GM23338 (cell line): Measurements from ENCODE around the gene DOCK2. TPM values are rescaled to one million over a fixed set of nuclear protein-coding genes. Genes with fewer than 3 reads are reported as not detected.

ENCODE experiments used
- ATAC-seq: fragments of 200-7000 bp; cut with Tn5 transposase; 3 replicates; pipeline ENCODE4 v1.9.1; 2020
- DNase-seq: peaks from one replicate; pipeline ENCODE4 v3.0.0-alpha.2; 2015; ENCODE audit warnings: low spot score
- H2AFZ ChIP-seq: fragments of 200-600 bp; sonication (generic); 2 replicates; pipeline ENCODE4 v1.8.0; 2016; ENCODE audit warnings: antibody characterized with exemption, mild to moderate bottlenecking, moderate library complexity
- H3F3A ChIP-seq: fragments of 200-600 bp; sonication (generic); replicated peaks from 2 replicates; pipeline ENCODE4 v1.8.0; 2017; ENCODE audit warnings: antibody characterized with exemption, mixed run types, low read depth
- H3K27ac ChIP-seq: fragments of 200-600 bp; sonication (generic); 2 replicates; pipeline ENCODE4 v1.6.1; 2016; ENCODE audit warnings: low read depth
- H3K27me3 ChIP-seq: fragments of 200-600 bp; sonication (generic); 2 replicates; pipeline ENCODE4 v1.8.0; 2016; ENCODE audit warnings: mild to moderate bottlenecking, mixed run types, moderate library complexity; ENCODE audit not compliant: insufficient read depth
- H3K36me3 ChIP-seq: fragments of 200-600 bp; sonication (generic); 2 replicates; pipeline ENCODE4 v1.8.0; 2016; ENCODE audit warnings: mild to moderate bottlenecking; ENCODE audit not compliant: insufficient read depth
- H3K4me1 ChIP-seq: fragments of 200-600 bp; sonication (generic); 2 replicates; pipeline ENCODE4 v1.8.0; 2016; ENCODE audit warnings: mild to moderate bottlenecking, moderate library complexity; ENCODE audit not compliant: insufficient read depth
- H3K4me2 ChIP-seq: fragments of 200-600 bp; sonication (generic); 2 replicates; pipeline ENCODE4 v1.7.1; 2017; ENCODE audit warnings: mixed run types
- H3K4me3 ChIP-seq: fragments of 200-600 bp; sonication (generic); 2 replicates; pipeline ENCODE4 v1.6.1; 2016; ENCODE audit warnings: mixed run types
- H3K79me2 ChIP-seq: fragments of 200-600 bp; sonication (generic); replicated peaks from 2 replicates; pipeline ENCODE4 v1.8.0; 2017; ENCODE audit warnings: mild to moderate bottlenecking; ENCODE audit not compliant: insufficient read depth
- H3K9me2 ChIP-seq: fragments of 200-600 bp; sonication (generic); 2 replicates; pipeline ENCODE4 v1.8.0; 2017; ENCODE audit not compliant: insufficient read depth
- H4K20me1 ChIP-seq: fragments of 200-600 bp; sonication (generic); replicated peaks from 2 replicates; pipeline ENCODE4 v1.8.0; 2017; ENCODE audit warnings: mild to moderate bottlenecking; ENCODE audit not compliant: insufficient read depth
- H3K27ac Mint-ChIP-seq: 2 replicates; pipeline ENCODE4 v1.8.0; 2020; ENCODE audit warnings: inconsistent platforms, mild to moderate bottlenecking, moderate library complexity, mixed read lengths
- H3K27me3 Mint-ChIP-seq: 3 replicates; pipeline ENCODE4 v1.8.0; 2022; ENCODE audit warnings: low read depth, mild to moderate bottlenecking, moderate library complexity, mixed read lengths, inconsistent platforms; ENCODE audit not compliant: insufficient read depth, poor library complexity
- H3K36me3 Mint-ChIP-seq: 3 replicates; pipeline ENCODE4 v1.8.0; 2021; ENCODE audit warnings: low read depth, mild to moderate bottlenecking, inconsistent platforms, moderate library complexity, mixed read lengths
- H3K4me1 Mint-ChIP-seq: 3 replicates; pipeline ENCODE4 v1.8.0; 2020; ENCODE audit warnings: mild to moderate bottlenecking, inconsistent platforms, mixed read lengths
- H3K4me3 Mint-ChIP-seq: 3 replicates; pipeline ENCODE4 v1.8.0; 2021; ENCODE audit warnings: moderate library complexity, mild to moderate bottlenecking, inconsistent platforms, mixed read lengths
- H3K9me3 Mint-ChIP-seq: 3 replicates; pipeline ENCODE4 v1.8.0; 2020; ENCODE audit warnings: moderate library complexity, mild to moderate bottlenecking, inconsistent platforms, mixed read lengths
- EZH2 ChIP-seq: fragments of 200-600 bp; sonication (generic); IDR thresholded peaks from one replicate; pipeline ENCODE4 v1.8.0; 2017; ENCODE audit warnings: antibody characterized with exemption, mild to moderate bottlenecking, low read depth; ENCODE audit not compliant: unreplicated experiment
- EZH2phosphoT487 ChIP-seq: fragments of 200-600 bp; sonication (generic); IDR thresholded peaks from one replicate; pipeline ENCODE4 v1.8.1; 2018; ENCODE audit warnings: antibody characterized with exemption; ENCODE audit not compliant: unreplicated experiment
- JUNB ChIP-seq: IDR thresholded peaks from one replicate; pipeline ENCODE4 v1.6.1; 2016; ENCODE audit warnings: antibody characterized with exemption; ENCODE audit not compliant: unreplicated experiment
- POLR2AphosphoS5 ChIP-seq: IDR thresholded peaks from 2 replicates; pipeline ENCODE4 v1.6.1; 2016; ENCODE audit warnings: antibody characterized with exemption, low read depth
- STAT1 ChIP-seq: IDR thresholded peaks from one replicate; pipeline ENCODE4 v1.6.1; 2016; ENCODE audit warnings: antibody characterized with exemption; ENCODE audit not compliant: unreplicated experiment
- polyA plus RNA-seq: library from polyadenylated mRNA; unstranded; fragments of >200 nt; fragmentation: Nextera tagmentation; extraction: Ambion mirVana; gene quantifications from 2 replicates; pipeline ENCODE4 v1.2.1, GENCODE V29; 2016
- total RNA-seq: library from RNA; depleted of rRNA; stranded (reverse); fragments of >200 nt; shearing (Covaris generic); gene quantifications from 2 replicates; pipeline ENCODE4 v1.2.3, GENCODE V29; 2014
- TF ChIP-seq, protein P1 (sequence below): fragments of 250-450 bp; sonication (Bioruptor Pico); IDR thresholded peaks from 2 replicates; pipeline ENCODE4 v1.5.0; 2020; ENCODE audit warnings: mild to moderate bottlenecking, moderate library complexity
- TF ChIP-seq, protein P2 (sequence below): IDR thresholded peaks from one replicate; pipeline ENCODE4 v1.6.1; 2018; ENCODE audit warnings: antibody characterized with exemption; ENCODE audit not compliant: unreplicated experiment

Gene DOCK2
- total and polyA plus RNA-seq, 2 experiments from 2014 or later = 3.7 to 9.4 TPM

DNA sequence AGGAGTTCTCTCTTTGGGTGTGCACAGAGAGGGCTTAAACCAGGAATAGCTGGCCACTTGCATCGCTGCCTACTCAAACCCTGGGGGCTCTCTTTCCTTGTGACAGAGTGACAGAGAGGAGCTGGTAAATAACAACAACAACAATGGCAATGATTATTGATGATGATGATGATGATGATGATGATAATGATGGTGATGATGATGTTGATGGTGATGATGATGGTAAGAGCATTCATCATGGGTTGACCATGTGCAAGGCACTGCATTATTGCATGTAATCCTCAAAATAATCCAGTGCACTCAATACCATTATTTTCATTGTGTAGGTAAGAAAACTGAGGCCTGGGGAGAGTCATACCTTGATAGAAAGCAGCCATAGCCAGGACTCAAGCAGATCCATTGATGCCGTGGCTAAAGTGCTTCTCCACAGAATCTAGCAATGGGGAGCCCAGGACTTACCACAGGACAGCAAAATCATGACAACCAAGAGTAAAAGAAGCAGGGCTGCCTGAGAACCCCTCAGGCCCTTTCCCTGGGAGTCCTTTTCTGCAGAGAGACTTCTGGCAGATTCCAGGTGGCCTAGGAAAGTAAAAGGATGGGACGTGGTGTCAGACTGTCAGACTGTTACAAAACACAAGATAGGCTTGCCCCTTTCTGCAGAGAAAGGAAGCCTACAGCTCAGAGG is 473.5 kb downstream of the DOCK2 start:
- H3K36me3 ChIP-seq = no peaks in the 10 kb centered on the region
- no peak overlapping the region for H3K4me3 ChIP-seq
- no peaks in the 10 kb centered on the region for H3K27me3 ChIP-seq
- TF ChIP-seq, protein P1, sequence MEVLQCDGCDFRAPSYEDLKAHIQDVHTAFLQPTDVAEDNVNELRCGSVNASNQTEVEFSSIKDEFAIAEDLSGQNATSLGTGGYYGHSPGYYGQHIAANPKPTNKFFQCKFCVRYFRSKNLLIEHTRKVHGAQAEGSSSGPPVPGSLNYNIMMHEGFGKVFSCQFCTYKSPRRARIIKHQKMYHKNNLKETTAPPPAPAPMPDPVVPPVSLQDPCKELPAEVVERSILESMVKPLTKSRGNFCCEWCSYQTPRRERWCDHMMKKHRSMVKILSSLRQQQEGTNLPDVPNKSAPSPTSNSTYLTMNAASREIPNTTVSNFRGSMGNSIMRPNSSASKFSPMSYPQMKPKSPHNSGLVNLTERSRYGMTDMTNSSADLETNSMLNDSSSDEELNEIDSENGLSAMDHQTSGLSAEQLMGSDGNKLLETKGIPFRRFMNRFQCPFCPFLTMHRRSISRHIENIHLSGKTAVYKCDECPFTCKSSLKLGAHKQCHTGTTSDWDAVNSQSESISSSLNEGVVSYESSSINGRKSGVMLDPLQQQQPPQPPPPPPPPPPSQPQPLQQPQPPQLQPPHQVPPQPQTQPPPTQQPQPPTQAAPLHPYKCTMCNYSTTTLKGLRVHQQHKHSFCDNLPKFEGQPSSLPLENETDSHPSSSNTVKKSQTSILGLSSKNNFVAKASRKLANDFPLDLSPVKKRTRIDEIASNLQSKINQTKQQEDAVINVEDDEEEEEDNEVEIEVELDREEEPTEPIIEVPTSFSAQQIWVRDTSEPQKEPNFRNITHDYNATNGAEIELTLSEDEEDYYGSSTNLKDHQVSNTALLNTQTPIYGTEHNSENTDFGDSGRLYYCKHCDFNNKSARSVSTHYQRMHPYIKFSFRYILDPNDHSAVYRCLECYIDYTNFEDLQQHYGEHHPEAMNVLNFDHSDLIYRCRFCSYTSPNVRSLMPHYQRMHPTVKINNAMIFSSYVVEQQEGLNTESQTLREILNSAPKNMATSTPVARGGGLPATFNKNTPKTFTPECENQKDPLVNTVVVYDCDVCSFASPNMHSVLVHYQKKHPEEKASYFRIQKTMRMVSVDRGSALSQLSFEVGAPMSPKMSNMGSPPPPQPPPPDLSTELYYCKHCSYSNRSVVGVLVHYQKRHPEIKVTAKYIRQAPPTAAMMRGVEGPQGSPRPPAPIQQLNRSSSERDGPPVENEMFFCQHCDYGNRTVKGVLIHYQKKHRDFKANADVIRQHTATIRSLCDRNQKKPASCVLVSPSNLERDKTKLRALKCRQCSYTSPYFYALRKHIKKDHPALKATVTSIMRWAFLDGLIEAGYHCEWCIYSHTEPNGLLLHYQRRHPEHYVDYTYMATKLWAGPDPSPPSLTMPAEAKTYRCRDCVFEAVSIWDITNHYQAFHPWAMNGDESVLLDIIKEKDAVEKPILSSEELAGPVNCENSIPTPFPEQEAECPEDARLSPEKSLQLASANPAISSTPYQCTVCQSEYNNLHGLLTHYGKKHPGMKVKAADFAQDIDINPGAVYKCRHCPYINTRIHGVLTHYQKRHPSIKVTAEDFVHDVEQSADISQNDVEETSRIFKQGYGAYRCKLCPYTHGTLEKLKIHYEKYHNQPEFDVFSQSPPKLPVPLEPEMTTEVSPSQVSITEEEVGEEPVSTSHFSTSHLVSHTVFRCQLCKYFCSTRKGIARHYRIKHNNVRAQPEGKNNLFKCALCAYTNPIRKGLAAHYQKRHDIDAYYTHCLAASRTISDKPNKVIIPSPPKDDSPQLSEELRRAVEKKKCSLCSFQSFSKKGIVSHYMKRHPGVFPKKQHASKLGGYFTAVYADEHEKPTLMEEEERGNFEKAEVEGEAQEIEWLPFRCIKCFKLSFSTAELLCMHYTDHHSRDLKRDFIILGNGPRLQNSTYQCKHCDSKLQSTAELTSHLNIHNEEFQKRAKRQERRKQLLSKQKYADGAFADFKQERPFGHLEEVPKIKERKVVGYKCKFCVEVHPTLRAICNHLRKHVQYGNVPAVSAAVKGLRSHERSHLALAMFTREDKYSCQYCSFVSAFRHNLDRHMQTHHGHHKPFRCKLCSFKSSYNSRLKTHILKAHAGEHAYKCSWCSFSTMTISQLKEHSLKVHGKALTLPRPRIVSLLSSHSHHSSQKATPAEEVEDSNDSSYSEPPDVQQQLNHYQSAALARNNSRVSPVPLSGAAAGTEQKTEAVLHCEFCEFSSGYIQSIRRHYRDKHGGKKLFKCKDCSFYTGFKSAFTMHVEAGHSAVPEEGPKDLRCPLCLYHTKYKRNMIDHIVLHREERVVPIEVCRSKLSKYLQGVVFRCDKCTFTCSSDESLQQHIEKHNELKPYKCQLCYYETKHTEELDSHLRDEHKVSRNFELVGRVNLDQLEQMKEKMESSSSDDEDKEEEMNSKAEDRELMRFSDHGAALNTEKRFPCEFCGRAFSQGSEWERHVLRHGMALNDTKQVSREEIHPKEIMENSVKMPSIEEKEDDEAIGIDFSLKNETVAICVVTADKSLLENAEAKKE (CRISPR knock-in tag) = no peak
- no peak for TF ChIP-seq EZH2
- TF ChIP-seq EZH2phosphoT487 = no peak
- no peak for TF ChIP-seq STAT1
- TF ChIP-seq POLR2AphosphoS5 = no peak
- TF ChIP-seq, protein P2, sequence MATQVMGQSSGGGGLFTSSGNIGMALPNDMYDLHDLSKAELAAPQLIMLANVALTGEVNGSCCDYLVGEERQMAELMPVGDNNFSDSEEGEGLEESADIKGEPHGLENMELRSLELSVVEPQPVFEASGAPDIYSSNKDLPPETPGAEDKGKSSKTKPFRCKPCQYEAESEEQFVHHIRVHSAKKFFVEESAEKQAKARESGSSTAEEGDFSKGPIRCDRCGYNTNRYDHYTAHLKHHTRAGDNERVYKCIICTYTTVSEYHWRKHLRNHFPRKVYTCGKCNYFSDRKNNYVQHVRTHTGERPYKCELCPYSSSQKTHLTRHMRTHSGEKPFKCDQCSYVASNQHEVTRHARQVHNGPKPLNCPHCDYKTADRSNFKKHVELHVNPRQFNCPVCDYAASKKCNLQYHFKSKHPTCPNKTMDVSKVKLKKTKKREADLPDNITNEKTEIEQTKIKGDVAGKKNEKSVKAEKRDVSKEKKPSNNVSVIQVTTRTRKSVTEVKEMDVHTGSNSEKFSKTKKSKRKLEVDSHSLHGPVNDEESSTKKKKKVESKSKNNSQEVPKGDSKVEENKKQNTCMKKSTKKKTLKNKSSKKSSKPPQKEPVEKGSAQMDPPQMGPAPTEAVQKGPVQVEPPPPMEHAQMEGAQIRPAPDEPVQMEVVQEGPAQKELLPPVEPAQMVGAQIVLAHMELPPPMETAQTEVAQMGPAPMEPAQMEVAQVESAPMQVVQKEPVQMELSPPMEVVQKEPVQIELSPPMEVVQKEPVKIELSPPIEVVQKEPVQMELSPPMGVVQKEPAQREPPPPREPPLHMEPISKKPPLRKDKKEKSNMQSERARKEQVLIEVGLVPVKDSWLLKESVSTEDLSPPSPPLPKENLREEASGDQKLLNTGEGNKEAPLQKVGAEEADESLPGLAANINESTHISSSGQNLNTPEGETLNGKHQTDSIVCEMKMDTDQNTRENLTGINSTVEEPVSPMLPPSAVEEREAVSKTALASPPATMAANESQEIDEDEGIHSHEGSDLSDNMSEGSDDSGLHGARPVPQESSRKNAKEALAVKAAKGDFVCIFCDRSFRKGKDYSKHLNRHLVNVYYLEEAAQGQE = no peak
- no peak for TF ChIP-seq JUNB
- peaks cover 6% of the 10 kb centered on the region; the same call in 1 of the 2 replicates for H3K9me2 ChIP-seq
- ATAC-seq = no peak
- Mint-ChIP-seq H3K4me1 (peaks cover 22% of the 10 kb centered on the region), H3K4me3 (no peak overlapping the region), H3K36me3 (peaks cover 11% of the 10 kb centered on the region), H3K9me3 (peaks cover 13% of the 10 kb centered on the region), H3K27ac (no peak overlapping the region), H3K27me3 (peaks cover 14% of the 10 kb centered on the region)
- no peaks in the 10 kb centered on the region for H3K79me2 ChIP-seq
- no peak overlapping the region for H3K4me2 ChIP-seq
- H4K20me1 ChIP-seq = no peaks in the 10 kb centered on the region
- DNase-seq = no peak
- no peak overlapping the region for H3K27ac ChIP-seq
- H2AFZ ChIP-seq = no peak overlapping the region
- peaks cover 12% of the 10 kb centered on the region for H3K4me1 ChIP-seq
- H3F3A ChIP-seq = no peaks in the 10 kb centered on the region
